Measurements from ENCODE around the gene PPP2R1B. TPM values are rescaled to one million over a fixed set of nuclear protein-coding genes. Genes with fewer than 3 reads are reported as not detected.

PPP2R1B gene
- total and polyA plus RNA-seq, 4 donors, result 33.2 to 316 (median 52.5) TPM

GRCh38 chr11:111745719-111746504 is 20.3 kb downstream of the PPP2R1B start:
- H3K9ac ChIP-seq (ENCODE audit: low read depth in 1 of 2, low read length in 2 of 2), result no peak overlapping the region
- TF ChIP-seq REST (IDR thresholded peaks at IDR 0.05) (no peak), FOXA2 (IDR thresholded peaks at IDR 0.05) (no peak), JUND (IDR thresholded peaks at IDR 0.05) (no peak), GABPA (IDR thresholded peaks at IDR 0.05 in 1 of 2, conservative IDR thresholded peaks at IDR 0.05 in 1 of 2) (no peak), EGR1 (IDR thresholded peaks at IDR 0.05; ENCODE audit: low read depth in 2 of 2) (no peak), HNF4G (IDR thresholded peaks at IDR 0.05) (no peak), HNF4A (conservative IDR thresholded peaks at IDR 0.05) (no peak), SP1 (IDR thresholded peaks at IDR 0.05) (no peak), NR2F2 (IDR thresholded peaks at IDR 0.05) (no peak), FOXA1 (IDR thresholded peaks at IDR 0.05) (no peak), ATF3 (IDR thresholded peaks at IDR 0.05) (no peak), TAF1 (conservative IDR thresholded peaks at IDR 0.05) (no peak), ZBTB33 (IDR thresholded peaks at IDR 0.05) (no peak), CTCF (IDR thresholded peaks at IDR 0.05; ENCODE audit: low read depth, low read length, missing input control) (no peak), RAD21 (IDR thresholded peaks at IDR 0.05) (no peak), RXRA (IDR thresholded peaks at IDR 0.05) (no peak)
- TF ChIP-seq, protein P1, sequence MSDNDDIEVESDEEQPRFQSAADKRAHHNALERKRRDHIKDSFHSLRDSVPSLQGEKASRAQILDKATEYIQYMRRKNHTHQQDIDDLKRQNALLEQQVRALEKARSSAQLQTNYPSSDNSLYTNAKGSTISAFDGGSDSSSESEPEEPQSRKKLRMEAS (IDR thresholded peaks at IDR 0.05), result no peak
- H3K27ac ChIP-seq (ENCODE audit: low read depth in 1 of 2, low read length in 2 of 2), result peak overlapping the region in 1 of 2 donors; percentile 9
- peaks cover 11 to 74% (median 66%) of the 10 kb centered on the region in 4 donors for H3K36me3 ChIP-seq (ENCODE audit: control insufficient read depth in 4 of 4, insufficient read depth in 3 of 4, low read depth in 1 of 4, low read length in 3 of 4)
- no peaks in the 10 kb centered on the region for H3K27me3 ChIP-seq (ENCODE audit: control insufficient read depth in 4 of 4, insufficient read depth in 4 of 4, low read length in 3 of 4)
- peaks cover 2 to 12% (median 9%) of the 10 kb centered on the region in 4 donors for H3K4me1 ChIP-seq (ENCODE audit: control insufficient read depth in 4 of 4, insufficient read depth in 4 of 4, low read length in 3 of 4)
- WGBS, result 90% methylated on average over 6 of the region's 6 CpGs
- H3K4me3 ChIP-seq (ENCODE audit: low read depth in 1 of 3, low read length in 3 of 3), result no peak overlapping the region
- DNase-seq (ENCODE audit: low spot score), result no peak
- no peaks in the 10 kb centered on the region for H3K9me3 ChIP-seq (ENCODE audit: control insufficient read depth in 4 of 4, low read length in 3 of 4)

Measured in liver (tissue), 9 donors.